Neural progenitor cell (in vitro differentiated cells): ENCODE data around the gene NIPAL1. TPM values are rescaled to one million over a fixed set of nuclear protein-coding genes. Genes with fewer than 3 reads are reported as not detected.
"Not testable (repeated sequence)": the region's sequence is repeated elsewhere in the genome, so short reads cannot be mapped to it uniquely, and the experiment has no call there.

Experiments used
- DNase-seq: peaks from one replicate; pipeline ENCODE4 v3.0.0-alpha.2; 2016; ENCODE audit warnings: low spot score
- H2AFZ ChIP-seq: fragments of 200-600 bp; sonication (generic); replicated peaks from 2 replicates; pipeline ENCODE4 v1.6.1; 2016; ENCODE audit warnings: antibody characterized with exemption
- H3F3A ChIP-seq: fragments of 200-600 bp; sonication (generic); 2 replicates; pipeline ENCODE4 v1.6.1; 2016; ENCODE audit warnings: antibody characterized with exemption, low read depth
- H3K27ac ChIP-seq: fragments of 200-600 bp; sonication (generic); 2 replicates; pipeline ENCODE4 v1.5.1; 2016; ENCODE audit warnings: mild to moderate bottlenecking
- H3K27me3 ChIP-seq: fragments of 200-600 bp; sonication (generic); 2 replicates; pipeline ENCODE4 v1.6.1; 2016; ENCODE audit warnings: mild to moderate bottlenecking, moderate library complexity
- H3K36me3 ChIP-seq: fragments of 200-600 bp; sonication (generic); 2 replicates; pipeline ENCODE4 v1.5.1; 2016
- H3K4me1 ChIP-seq: fragments of 200-600 bp; sonication (generic); 2 replicates; pipeline ENCODE4 v1.6.1; 2016; ENCODE audit warnings: mixed run types
- H3K4me2 ChIP-seq: fragments of 200-600 bp; sonication (generic); 2 replicates; pipeline ENCODE4 v1.6.1; 2016
- H3K4me3 ChIP-seq: fragments of 200-600 bp; sonication (generic); 2 replicates; pipeline ENCODE4 v1.5.1; 2016
- H3K79me2 ChIP-seq: fragments of 200-600 bp; sonication (generic); 2 replicates; pipeline ENCODE4 v1.6.1; 2016; ENCODE audit warnings: low read depth
- H3K9ac ChIP-seq: fragments of 200-600 bp; sonication (generic); 2 replicates; pipeline ENCODE4 v1.6.1; 2016
- H3K9me3 ChIP-seq: fragments of 200-600 bp; sonication (generic); 2 replicates; pipeline ENCODE4 v1.5.1; 2016; ENCODE audit warnings: low read depth
- H4K20me1 ChIP-seq: fragments of 200-600 bp; sonication (generic); 2 replicates; pipeline ENCODE4 v1.6.1; 2016; ENCODE audit warnings: low read depth
- H3K27ac Mint-ChIP-seq: 3 replicates; pipeline ENCODE4 v1.8.0; 2021; ENCODE audit warnings: mixed read lengths
- H3K27me3 Mint-ChIP-seq: 2 replicates; pipeline ENCODE4 v1.8.0; 2022; ENCODE audit warnings: low read depth, mild to moderate bottlenecking, inconsistent platforms, moderate library complexity, mixed read lengths; ENCODE audit not compliant: insufficient read depth
- H3K36me3 Mint-ChIP-seq: 3 replicates; pipeline ENCODE4 v1.8.0; 2021; ENCODE audit warnings: mixed read lengths
- H3K4me1 Mint-ChIP-seq: 3 replicates; pipeline ENCODE4 v1.8.0; 2021; ENCODE audit warnings: mixed read lengths
- H3K4me3 Mint-ChIP-seq: 3 replicates; pipeline ENCODE4 v1.8.0; 2021; ENCODE audit warnings: mild to moderate bottlenecking, moderate library complexity, mixed read lengths
- H3K9me3 Mint-ChIP-seq: 3 replicates; pipeline ENCODE4 v1.8.0; 2020; ENCODE audit warnings: mixed read lengths
- EZH2 ChIP-seq: fragments of 200-600 bp; sonication (generic); IDR thresholded peaks from 2 replicates; pipeline ENCODE4 v1.6.1; 2017; ENCODE audit warnings: antibody characterized with exemption, mild to moderate bottlenecking, moderate library complexity
- EZH2phosphoT487 ChIP-seq: fragments of 200-600 bp; sonication (generic); IDR thresholded peaks from 2 replicates; pipeline ENCODE4 v1.6.1; 2017; ENCODE audit warnings: antibody characterized with exemption
- total RNA-seq: library from RNA; depleted of rRNA; stranded (reverse); fragments of >200 nt; gene quantifications from 2 replicates; pipeline ENCODE4 v1.2.3, GENCODE V29; 2015; ENCODE audit warnings: low replicate concordance
- TF ChIP-seq, protein P1 (sequence below): fragments of 200-600 bp; sonication (generic); IDR thresholded peaks from 2 replicates; pipeline ENCODE4 v1.5.1; 2017; ENCODE audit warnings: antibody characterized with exemption, mild to moderate bottlenecking

The NIPAL1 gene
- total RNA-seq, 1 donor from 2014 or later = 1.2 TPM

DNA sequence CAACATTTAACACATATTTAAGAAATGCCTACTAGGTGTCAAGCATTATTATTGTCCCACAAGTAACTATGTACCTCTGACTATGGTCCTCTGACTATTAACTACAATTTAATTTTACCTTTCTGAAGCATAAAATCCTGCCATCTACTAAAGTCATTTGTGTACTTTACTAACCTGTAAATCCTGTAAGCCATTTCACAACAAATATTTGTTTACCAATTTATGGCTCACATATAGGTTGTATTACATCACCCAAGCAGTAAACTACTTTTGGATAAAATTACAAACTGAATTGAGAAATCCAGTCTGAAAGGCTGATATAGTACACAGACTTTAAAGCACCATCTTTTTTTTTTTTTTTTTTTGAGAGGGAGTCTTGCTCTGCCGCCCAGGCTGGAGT is 43.9 kb upstream of the NIPAL1 start:
- no peaks in the 10 kb centered on the region for H3K79me2 ChIP-seq
- no peak overlapping the region for H3K4me3 Mint-ChIP-seq
- no peaks in the 10 kb centered on the region for H3K4me1 Mint-ChIP-seq
- no peaks in the 10 kb centered on the region for H3K27me3 Mint-ChIP-seq
- H3F3A ChIP-seq = no peaks in the 10 kb centered on the region
- H3K4me2 ChIP-seq = no peak overlapping the region
- no peak overlapping the region for H2AFZ ChIP-seq
- H3K4me1 ChIP-seq = no peaks in the 10 kb centered on the region
- no peaks in the 10 kb centered on the region for H3K27me3 ChIP-seq
- no peaks in the 10 kb centered on the region for H3K36me3 ChIP-seq
- H3K27ac Mint-ChIP-seq = no peak overlapping the region
- no peak for DNase-seq
- no peaks in the 10 kb centered on the region for H4K20me1 ChIP-seq
- no peak overlapping the region for H3K9ac ChIP-seq
- H3K36me3 Mint-ChIP-seq = no peaks in the 10 kb centered on the region
- TF ChIP-seq EZH2 (no peak), EZH2phosphoT487 (no peak)
- no peak overlapping the region for H3K27ac ChIP-seq
- H3K9me3 ChIP-seq = no peaks in the 10 kb centered on the region
- H3K9me3 Mint-ChIP-seq = no peaks in the 10 kb centered on the region
- H3K4me3 ChIP-seq = no peak overlapping the region

DNA sequence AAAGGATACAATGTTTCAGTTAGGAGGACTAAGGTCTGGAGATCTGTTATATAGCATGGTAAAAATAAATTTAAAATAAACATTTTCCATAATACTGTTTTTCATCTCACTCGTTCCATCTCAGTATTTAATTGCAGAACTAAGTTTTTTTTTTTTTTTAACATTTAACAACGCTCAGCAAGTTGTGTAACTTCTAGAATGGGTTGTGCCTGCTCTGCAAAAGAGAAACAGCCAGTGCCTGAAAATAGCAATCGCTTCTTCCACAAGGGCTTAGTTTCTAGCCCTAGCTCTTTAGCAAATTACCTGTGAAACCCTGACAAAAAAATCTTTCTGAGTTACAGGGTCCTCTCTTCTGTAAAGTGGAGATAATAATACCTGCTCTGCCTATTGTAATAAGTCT is 42.0 kb upstream of the NIPAL1 start:
- H3F3A ChIP-seq = no peaks in the 10 kb centered on the region
- H3K4me3 Mint-ChIP-seq = no peak overlapping the region
- TF ChIP-seq EZH2 (no peak), EZH2phosphoT487 (no peak)
- TF ChIP-seq, protein P1, sequence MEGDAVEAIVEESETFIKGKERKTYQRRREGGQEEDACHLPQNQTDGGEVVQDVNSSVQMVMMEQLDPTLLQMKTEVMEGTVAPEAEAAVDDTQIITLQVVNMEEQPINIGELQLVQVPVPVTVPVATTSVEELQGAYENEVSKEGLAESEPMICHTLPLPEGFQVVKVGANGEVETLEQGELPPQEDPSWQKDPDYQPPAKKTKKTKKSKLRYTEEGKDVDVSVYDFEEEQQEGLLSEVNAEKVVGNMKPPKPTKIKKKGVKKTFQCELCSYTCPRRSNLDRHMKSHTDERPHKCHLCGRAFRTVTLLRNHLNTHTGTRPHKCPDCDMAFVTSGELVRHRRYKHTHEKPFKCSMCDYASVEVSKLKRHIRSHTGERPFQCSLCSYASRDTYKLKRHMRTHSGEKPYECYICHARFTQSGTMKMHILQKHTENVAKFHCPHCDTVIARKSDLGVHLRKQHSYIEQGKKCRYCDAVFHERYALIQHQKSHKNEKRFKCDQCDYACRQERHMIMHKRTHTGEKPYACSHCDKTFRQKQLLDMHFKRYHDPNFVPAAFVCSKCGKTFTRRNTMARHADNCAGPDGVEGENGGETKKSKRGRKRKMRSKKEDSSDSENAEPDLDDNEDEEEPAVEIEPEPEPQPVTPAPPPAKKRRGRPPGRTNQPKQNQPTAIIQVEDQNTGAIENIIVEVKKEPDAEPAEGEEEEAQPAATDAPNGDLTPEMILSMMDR = no peak
- H3K9ac ChIP-seq = no peak overlapping the region
- no peaks in the 10 kb centered on the region for H3K9me3 Mint-ChIP-seq
- peaks cover 3% of the 10 kb centered on the region for H3K27me3 Mint-ChIP-seq
- H3K79me2 ChIP-seq = no peaks in the 10 kb centered on the region
- no peaks in the 10 kb centered on the region for H3K4me1 ChIP-seq
- no peaks in the 10 kb centered on the region for H3K36me3 Mint-ChIP-seq
- H3K4me2 ChIP-seq = no peak overlapping the region
- H3K27me3 ChIP-seq = no peaks in the 10 kb centered on the region
- no peak overlapping the region for H3K4me3 ChIP-seq
- no peak overlapping the region for H2AFZ ChIP-seq
- no peaks in the 10 kb centered on the region for H3K9me3 ChIP-seq
- no peaks in the 10 kb centered on the region for H4K20me1 ChIP-seq
- no peak for DNase-seq
- no peak overlapping the region for H3K27ac ChIP-seq
- no peaks in the 10 kb centered on the region for H3K4me1 Mint-ChIP-seq
- no peak overlapping the region for H3K27ac Mint-ChIP-seq
- H3K36me3 ChIP-seq = no peaks in the 10 kb centered on the region

DNA sequence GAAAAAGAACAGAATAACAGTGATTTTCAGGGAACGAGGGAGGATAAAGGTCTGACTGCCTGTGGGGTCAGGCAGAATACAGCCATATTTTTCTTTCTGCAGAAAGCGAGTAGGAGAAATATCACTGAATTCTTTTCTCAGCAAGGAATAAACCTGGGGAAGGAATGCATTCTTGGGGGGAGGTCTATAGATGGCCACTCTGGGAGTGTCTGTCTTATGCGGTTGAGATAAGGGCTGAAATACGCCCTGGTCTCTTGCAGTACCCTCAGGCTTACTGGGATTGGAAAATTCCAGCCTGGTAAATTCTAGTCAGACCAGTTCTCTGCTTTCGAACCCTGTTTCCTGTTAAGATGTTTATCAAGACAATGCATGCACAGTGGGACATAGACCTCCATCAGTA is 26.4 kb upstream of the NIPAL1 start:
- no peaks in the 10 kb centered on the region for H4K20me1 ChIP-seq
- H3K9ac ChIP-seq = no peak overlapping the region
- H3K4me3 Mint-ChIP-seq = no peak overlapping the region
- H3K79me2 ChIP-seq = no peaks in the 10 kb centered on the region
- H3K9me3 ChIP-seq = peaks cover 11% of the 10 kb centered on the region
- DNase-seq = no peak
- peaks cover 2% of the 10 kb centered on the region for H3K27me3 Mint-ChIP-seq
- H3K4me2 ChIP-seq = no peak overlapping the region
- no peak overlapping the region for H3K27ac Mint-ChIP-seq
- no peaks in the 10 kb centered on the region for H3F3A ChIP-seq
- no peak overlapping the region for H2AFZ ChIP-seq
- no peak overlapping the region for H3K27ac ChIP-seq
- no peaks in the 10 kb centered on the region for H3K36me3 Mint-ChIP-seq
- no peaks in the 10 kb centered on the region for H3K4me1 ChIP-seq
- H3K9me3 Mint-ChIP-seq = peaks cover 21% of the 10 kb centered on the region
- H3K36me3 ChIP-seq = no peaks in the 10 kb centered on the region
- no peaks in the 10 kb centered on the region for H3K27me3 ChIP-seq
- H3K4me1 Mint-ChIP-seq = no peaks in the 10 kb centered on the region
- H3K4me3 ChIP-seq = no peak overlapping the region
- TF ChIP-seq EZH2 = no peak
- TF ChIP-seq, protein P1 = no peak
- TF ChIP-seq EZH2phosphoT487 = no peak

DNA sequence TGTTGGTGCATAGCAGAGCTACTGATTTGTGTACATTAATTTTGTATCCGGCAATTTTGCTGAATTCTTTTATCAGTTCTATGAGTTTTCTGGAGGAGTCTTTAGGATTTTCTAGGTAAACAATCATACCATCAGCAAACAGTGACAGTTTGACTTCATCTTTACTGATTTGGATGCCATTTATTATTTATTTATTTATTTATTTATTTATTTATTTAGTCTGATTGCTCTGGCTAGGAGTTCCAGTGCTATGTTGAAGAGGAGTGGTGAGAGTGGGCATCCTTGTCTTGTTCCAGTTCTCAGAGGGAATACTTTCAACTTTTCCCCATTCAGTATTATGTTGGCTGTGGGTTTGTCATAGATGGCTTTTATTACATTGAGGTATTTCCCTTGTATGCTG is 24.1 kb upstream of the NIPAL1 start:
- H3K4me2 ChIP-seq, H3K4me1 Mint-ChIP-seq, H3K79me2 ChIP-seq, H3K36me3 Mint-ChIP-seq, H4K20me1 ChIP-seq, H3K27ac Mint-ChIP-seq, H3K4me3 ChIP-seq, H3K36me3 ChIP-seq, H2AFZ ChIP-seq, H3K27me3 ChIP-seq, H3K4me1 ChIP-seq, DNase-seq, H3K9ac ChIP-seq, H3K27me3 Mint-ChIP-seq, H3K4me3 Mint-ChIP-seq, H3K27ac ChIP-seq, H3F3A ChIP-seq: not testable (repeated sequence)
- H3K9me3 ChIP-seq = peaks cover 11% of the 10 kb centered on the region
- peaks cover 21% of the 10 kb centered on the region for H3K9me3 Mint-ChIP-seq
